ENCODE results near the gene PCDH9.

Gene PCDH9

GRCh38 chr13:67083519-67083918 is 146.6 kb downstream of the PCDH9 start:
- DNase-seq (ENCODE audit: low read depth) = no peak

- no peak for DNase-seq (ENCODE audit: low read depth)
Observed at GRCh38 chr13:67080351-67080750, 149.8 kb downstream of the PCDH9 start.

- no peak for DNase-seq (ENCODE audit: low read depth)
Observed at GRCh38 chr13:67078062-67078461, 152.1 kb downstream of the PCDH9 start.

- no peak for DNase-seq (ENCODE audit: low read depth)
Observed at GRCh38 chr13:67077132-67077531, 153.0 kb downstream of the PCDH9 start.

GRCh38 chr13:67076378-67076777 is 153.8 kb downstream of the PCDH9 start:
- DNase-seq (ENCODE audit: low read depth) = no peak

GRCh38 chr13:67075239-67075638 is 154.9 kb downstream of the PCDH9 start:
- no peak for DNase-seq (ENCODE audit: low read depth)

GRCh38 chr13:67071918-67072598 is 158.1 kb downstream of the PCDH9 start:
- DNase-seq (ENCODE audit: low read depth) = no peak

- no peak for DNase-seq (ENCODE audit: low read depth)
Observed at GRCh38 chr13:67070306-67070705, 159.8 kb downstream of the PCDH9 start.

GRCh38 chr13:67069117-67069767 is 160.9 kb downstream of the PCDH9 start:
- no peak for DNase-seq (ENCODE audit: low read depth)

GRCh38 chr13:67064920-67065319 is 165.2 kb downstream of the PCDH9 start:
- DNase-seq (ENCODE audit: low read depth) = no peak

- no peak for DNase-seq (ENCODE audit: low read depth)
Observed at GRCh38 chr13:67063036-67063435, 167.1 kb downstream of the PCDH9 start.

- DNase-seq (ENCODE audit: low read depth) = no peak
Observed at GRCh38 chr13:67062160-67062559, 168.0 kb downstream of the PCDH9 start.

GRCh38 chr13:67061750-67062149 is 168.4 kb downstream of the PCDH9 start:
- no peak for DNase-seq (ENCODE audit: low read depth)

- DNase-seq (ENCODE audit: low read depth) = no peak
Observed at GRCh38 chr13:67052550-67053490, 177.3 kb downstream of the PCDH9 start.

- DNase-seq (ENCODE audit: low read depth) = no peak
Observed at GRCh38 chr13:67049744-67050143, 180.4 kb downstream of the PCDH9 start.

GRCh38 chr13:67048821-67049150 is 181.3 kb downstream of the PCDH9 start:
- no peak for DNase-seq (ENCODE audit: low read depth)

- DNase-seq (ENCODE audit: low read depth) = no peak
Observed at GRCh38 chr13:67048084-67048820, 181.9 kb downstream of the PCDH9 start.

- DNase-seq (ENCODE audit: low read depth) = no peak
Observed at GRCh38 chr13:67045357-67045756, 184.8 kb downstream of the PCDH9 start.

GRCh38 chr13:67043901-67044300 is 186.2 kb downstream of the PCDH9 start:
- DNase-seq (ENCODE audit: low read depth) = no peak

- DNase-seq (ENCODE audit: low read depth) = no peak
Observed at GRCh38 chr13:67042556-67042955, 187.6 kb downstream of the PCDH9 start.

- no peak for DNase-seq (ENCODE audit: low read depth)
Observed at GRCh38 chr13:67036699-67037457, 193.3 kb downstream of the PCDH9 start.
